ENCODE measurements around the gene TRIM54. TPM values are rescaled to one million over a fixed set of nuclear protein-coding genes. Genes with fewer than 3 reads are reported as not detected.

Gene TRIM54
- total RNA-seq, 1 donor from 2014 or later = not detected

- DNase-seq (ENCODE audit: low spot score) = no peak
- no peaks in the 10 kb centered on the region for H3K9me3 Mint-ChIP-seq (ENCODE audit: unreplicated experiment)
- TF ChIP-seq CTCF (IDR thresholded peaks at IDR 0.05; ENCODE audit: unreplicated experiment) = no peak
- H3K27ac Mint-ChIP-seq (ENCODE audit: unreplicated experiment) = no peak overlapping the region
- H3K4me1 Mint-ChIP-seq (ENCODE audit: unreplicated experiment) = peaks cover 10% of the 10 kb centered on the region
- no peak overlapping the region for H3K4me3 Mint-ChIP-seq (ENCODE audit: unreplicated experiment)
- H3K27me3 Mint-ChIP-seq (ENCODE audit: unreplicated experiment) = peaks cover 20% of the 10 kb centered on the region
- H3K36me3 Mint-ChIP-seq (ENCODE audit: low read depth, unreplicated experiment) = peaks cover 14% of the 10 kb centered on the region
Measured at GRCh38 chr2:27256855-27257454, 25.3 kb upstream of the TRIM54 start.

- Mint-ChIP-seq H3K4me3 (ENCODE audit: unreplicated experiment) (no peak overlapping the region), H3K4me1 (ENCODE audit: unreplicated experiment) (peaks cover 10% of the 10 kb centered on the region), H3K27me3 (ENCODE audit: unreplicated experiment) (peaks cover 20% of the 10 kb centered on the region), H3K9me3 (ENCODE audit: unreplicated experiment) (no peaks in the 10 kb centered on the region), H3K36me3 (ENCODE audit: low read depth, unreplicated experiment) (peaks cover 12% of the 10 kb centered on the region), H3K27ac (ENCODE audit: unreplicated experiment) (no peak overlapping the region)
- no peak for DNase-seq (ENCODE audit: low spot score)
- no peak for TF ChIP-seq CTCF (IDR thresholded peaks at IDR 0.05; ENCODE audit: unreplicated experiment)
Measured at GRCh38 chr2:27258051-27258450, 24.2 kb upstream of the TRIM54 start.

- Mint-ChIP-seq H3K4me1 (ENCODE audit: unreplicated experiment) (peaks cover 26% of the 10 kb centered on the region), H3K4me3 (ENCODE audit: unreplicated experiment) (peak overlapping the region; percentile 43), H3K9me3 (ENCODE audit: unreplicated experiment) (no peaks in the 10 kb centered on the region), H3K27ac (ENCODE audit: unreplicated experiment) (no peak overlapping the region), H3K36me3 (ENCODE audit: low read depth, unreplicated experiment) (peaks cover 8% of the 10 kb centered on the region), H3K27me3 (ENCODE audit: unreplicated experiment) (peaks cover 24% of the 10 kb centered on the region)
- TF ChIP-seq CTCF (IDR thresholded peaks at IDR 0.05; ENCODE audit: unreplicated experiment) = no peak
- DNase-seq (ENCODE audit: low spot score) = no peak
Measured at GRCh38 chr2:27261241-27261925, 20.8 kb upstream of the TRIM54 start.

- H3K9me3 Mint-ChIP-seq (ENCODE audit: unreplicated experiment) = no peaks in the 10 kb centered on the region
Measured at GRCh38 chr2:27261926-27262298, 20.3 kb upstream of the TRIM54 start.

More at GRCh38 chr2:27261926-27262298, 20.3 kb upstream of the TRIM54 start:
- peaks cover 26% of the 10 kb centered on the region for H3K4me1 Mint-ChIP-seq (ENCODE audit: unreplicated experiment)
- H3K4me3 Mint-ChIP-seq (ENCODE audit: unreplicated experiment) = peak overlapping the region; percentile 31
- no peak for TF ChIP-seq CTCF (IDR thresholded peaks at IDR 0.05; ENCODE audit: unreplicated experiment)
- DNase-seq (ENCODE audit: low spot score) = no peak
- H3K36me3 Mint-ChIP-seq (ENCODE audit: low read depth, unreplicated experiment) = peaks cover 8% of the 10 kb centered on the region
- peaks cover 22% of the 10 kb centered on the region for H3K27me3 Mint-ChIP-seq (ENCODE audit: unreplicated experiment)
- no peak overlapping the region for H3K27ac Mint-ChIP-seq (ENCODE audit: unreplicated experiment)
